Erythroblast (primary cell): ENCODE results near the gene PARD3.

Experiments used
- GATA1 ChIP-seq: IDR thresholded peaks from 2 replicates; pipeline ENCODE4 v1.6.1; 2011; ENCODE audit warnings: low read depth, mild to moderate bottlenecking, control low read depth, low read length, moderate library complexity
- POLR2A ChIP-seq: IDR thresholded peaks from 2 replicates; pipeline ENCODE4 v1.6.1; 2011; ENCODE audit warnings: mild to moderate bottlenecking, low read length

DNA sequence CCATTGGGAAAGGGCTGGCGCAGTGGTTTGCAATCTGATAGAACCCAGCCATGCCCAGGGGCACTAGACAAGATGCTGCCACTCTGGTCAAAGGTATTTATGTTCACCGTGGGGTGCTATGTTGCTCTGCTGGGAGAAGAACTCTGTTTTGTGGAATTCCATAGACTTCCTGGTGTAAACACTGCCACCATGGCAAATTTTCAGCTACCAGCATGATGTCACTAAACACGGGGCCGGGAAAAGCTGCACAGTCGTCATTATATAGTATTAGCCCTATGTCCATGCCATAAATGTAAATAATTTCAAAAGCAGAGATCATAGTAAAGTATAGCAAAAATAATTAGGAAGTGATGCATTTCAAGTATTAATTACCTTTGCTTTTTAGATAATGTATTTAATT, 500.6 kb downstream of the PARD3 start:
- TF ChIP-seq POLR2A (no peak), GATA1 (no peak)
